Urinary bladder (tissue), 4 donors: ENCODE data around the gene BEND7. TPM values are rescaled to one million over a fixed set of nuclear protein-coding genes. Genes with fewer than 3 reads are reported as not detected.
A peak's percentile ranks its signal among the peaks of the same experiment; 100 is the strongest.

Source experiments
- DNase-seq: peaks from one replicate; pipeline ENCODE4 v3.0.0-alpha.2; 2015; ENCODE audit errors: extremely low spot score
- H3K27ac ChIP-seq: one replicate; pipeline ENCODE4 v1.5.1; 2013; ENCODE audit warnings: low read depth, mild to moderate bottlenecking, moderate library complexity
- H3K36me3 ChIP-seq: one replicate; pipeline ENCODE4 v1.6.1; 2013; ENCODE audit warnings: mild to moderate bottlenecking, moderate library complexity; ENCODE audit not compliant: insufficient read depth
- H3K4me1 ChIP-seq: one replicate; pipeline ENCODE4 v1.6.1; 2013; ENCODE audit warnings: mild to moderate bottlenecking, moderate library complexity; ENCODE audit not compliant: insufficient read depth
- H3K4me3 ChIP-seq: one replicate; pipeline ENCODE4 v1.5.1; 2013; ENCODE audit warnings: low read depth, low read length
- WGBS: extraction: QIAGEN DNeasy Blood & Tissue Kit; methylation state at CpG from one replicate; pipeline ENCODE4 v1.1.7; 2013; 5-methylcytosine and 5-hydroxymethylcytosine counted together
- polyA plus RNA-seq: library from polyadenylated mRNA; stranded (reverse); fragments of 200-250 nt; gene quantifications from one replicate; pipeline ENCODE4 v1.2.3, GENCODE V29; 2013
- total RNA-seq: library from RNA; depleted of rRNA; stranded (reverse); fragments of >200 nt; gene quantifications from one replicate; pipeline ENCODE4 v1.2.3, GENCODE V29; 2014
- donor health status: healthy with polysubstance abuse.
- donor health status: healthy.

The BEND7 gene
- total and polyA plus RNA-seq, 2 donors = 8.0 to 8.8 TPM

GRCh38 chr10:13514296-13514695 is 14.5 kb downstream of the BEND7 start:
- no peaks in the 10 kb centered on the region for H3K36me3 ChIP-seq
- H3K4me1 ChIP-seq = no peaks in the 10 kb centered on the region
- no peak for DNase-seq
- H3K4me3 ChIP-seq = no peak overlapping the region
- H3K27ac ChIP-seq = no peak overlapping the region
- 94% methylated on average over 14 of the region's 14 CpGs for WGBS

- Histone ChIP-seq H3K4me1 (no peaks in the 10 kb centered on the region), H3K36me3 (no peaks in the 10 kb centered on the region), H3K4me3 (no peak overlapping the region), H3K27ac (no peak overlapping the region)
- no peak for DNase-seq
- 40% methylated on average over 2 of the region's 2 CpGs for WGBS
These were observed 16.2 kb downstream of the BEND7 start for GRCh38 chr10:13512564-13512963.

- Histone ChIP-seq H3K36me3 (no peaks in the 10 kb centered on the region), H3K27ac (no peak overlapping the region), H3K4me3 (no peak overlapping the region), H3K4me1 (no peaks in the 10 kb centered on the region)
- no peak for DNase-seq
- WGBS = 83% methylated on average over 5 of the region's 5 CpGs
These were observed 17.4 kb downstream of the BEND7 start for GRCh38 chr10:13511409-13511808.

GRCh38 chr10:13505052-13505680 is 23.6 kb downstream of the BEND7 start:
- no peak for DNase-seq
- 67% methylated on average over 12 of the region's 12 CpGs for WGBS
- Histone ChIP-seq H3K4me1 (no peaks in the 10 kb centered on the region), H3K27ac (no peak overlapping the region), H3K4me3 (no peak overlapping the region), H3K36me3 (peaks cover 3% of the 10 kb centered on the region)

DNA sequence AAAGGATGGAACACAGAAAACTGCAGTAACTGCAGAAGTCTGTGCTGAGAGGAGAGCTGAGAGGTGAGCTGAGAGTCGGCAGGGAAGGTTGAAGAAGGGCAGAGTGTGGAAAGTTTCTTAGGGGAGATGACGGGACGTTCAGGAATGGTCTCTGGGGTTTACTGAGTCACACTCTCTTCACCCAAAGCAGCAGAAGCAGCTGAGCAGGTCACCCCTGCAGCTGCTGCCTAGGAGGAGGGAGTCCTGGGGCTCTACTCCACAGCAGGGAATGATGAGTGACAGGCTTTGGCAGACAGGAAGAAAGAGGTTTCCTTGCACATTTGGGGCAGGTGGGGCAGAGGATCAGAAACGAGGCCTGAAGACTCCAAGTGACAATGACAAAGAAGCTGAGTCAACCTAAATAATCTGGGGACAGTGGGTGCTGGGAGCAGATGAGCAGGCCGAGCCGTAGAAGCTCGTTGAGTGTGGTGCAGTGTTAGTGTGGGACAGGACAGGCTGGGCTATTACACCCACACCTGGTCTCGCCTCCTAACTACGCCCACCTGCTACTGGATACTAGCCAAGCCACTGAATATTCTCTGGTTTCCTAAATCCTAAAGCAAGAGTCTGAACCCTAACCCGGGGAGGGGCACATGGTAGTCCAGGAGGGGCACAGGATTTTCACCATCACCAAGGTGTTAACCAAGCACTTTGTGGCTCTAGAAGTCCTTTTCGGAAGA is 24.9 kb downstream of the BEND7 start:
- no peak overlapping the region for H3K27ac ChIP-seq
- DNase-seq = no peak
- H3K36me3 ChIP-seq = peaks cover 3% of the 10 kb centered on the region
- H3K4me3 ChIP-seq = no peak overlapping the region
- WGBS = 91% methylated on average over 11 of the region's 11 CpGs
- H3K4me1 ChIP-seq = no peaks in the 10 kb centered on the region

- no peak for DNase-seq
- Histone ChIP-seq H3K4me3 (no peak overlapping the region), H3K4me1 (no peaks in the 10 kb centered on the region), H3K36me3 (peaks cover 3% of the 10 kb centered on the region), H3K27ac (no peak overlapping the region)
- WGBS = 61% methylated on average over 9 of the region's 9 CpGs
These were observed 26.4 kb downstream of the BEND7 start for GRCh38 chr10:13502380-13502779.

- WGBS = 95% methylated on average over 9 of the region's 9 CpGs
These were observed 28.6 kb downstream of the BEND7 start for GRCh38 chr10:13500201-13500600.

GRCh38 chr10:13499150-13499549 is 29.7 kb downstream of the BEND7 start:
- H3K27ac ChIP-seq = no peak overlapping the region
- no peak for DNase-seq
- no peaks in the 10 kb centered on the region for H3K4me1 ChIP-seq
- over 99% methylated on average over 5 of the region's 5 CpGs for WGBS
- no peak overlapping the region for H3K4me3 ChIP-seq
- no peaks in the 10 kb centered on the region for H3K36me3 ChIP-seq

More at GRCh38 chr10:13500201-13500600, 28.6 kb downstream of the BEND7 start:
- Histone ChIP-seq H3K4me3 (no peak overlapping the region), H3K4me1 (no peaks in the 10 kb centered on the region), H3K27ac (no peak overlapping the region), H3K36me3 (no peaks in the 10 kb centered on the region)
- DNase-seq = no peak

GRCh38 chr10:13496931-13497330 is 31.9 kb downstream of the BEND7 start:
- H3K4me1 ChIP-seq = no peaks in the 10 kb centered on the region
- H3K36me3 ChIP-seq = peaks cover 1% of the 10 kb centered on the region
- DNase-seq = no peak
- H3K27ac ChIP-seq = no peak overlapping the region
- 94% methylated on average over 8 of the region's 8 CpGs for WGBS
- H3K4me3 ChIP-seq = no peak overlapping the region

GRCh38 chr10:13496164-13496563 is 32.6 kb downstream of the BEND7 start:
- Histone ChIP-seq H3K4me3 (no peak overlapping the region), H3K27ac (no peak overlapping the region), H3K4me1 (no peaks in the 10 kb centered on the region), H3K36me3 (peaks cover 1% of the 10 kb centered on the region)
- 78% methylated on average over 8 of the region's 8 CpGs for WGBS
- no peak for DNase-seq

DNA sequence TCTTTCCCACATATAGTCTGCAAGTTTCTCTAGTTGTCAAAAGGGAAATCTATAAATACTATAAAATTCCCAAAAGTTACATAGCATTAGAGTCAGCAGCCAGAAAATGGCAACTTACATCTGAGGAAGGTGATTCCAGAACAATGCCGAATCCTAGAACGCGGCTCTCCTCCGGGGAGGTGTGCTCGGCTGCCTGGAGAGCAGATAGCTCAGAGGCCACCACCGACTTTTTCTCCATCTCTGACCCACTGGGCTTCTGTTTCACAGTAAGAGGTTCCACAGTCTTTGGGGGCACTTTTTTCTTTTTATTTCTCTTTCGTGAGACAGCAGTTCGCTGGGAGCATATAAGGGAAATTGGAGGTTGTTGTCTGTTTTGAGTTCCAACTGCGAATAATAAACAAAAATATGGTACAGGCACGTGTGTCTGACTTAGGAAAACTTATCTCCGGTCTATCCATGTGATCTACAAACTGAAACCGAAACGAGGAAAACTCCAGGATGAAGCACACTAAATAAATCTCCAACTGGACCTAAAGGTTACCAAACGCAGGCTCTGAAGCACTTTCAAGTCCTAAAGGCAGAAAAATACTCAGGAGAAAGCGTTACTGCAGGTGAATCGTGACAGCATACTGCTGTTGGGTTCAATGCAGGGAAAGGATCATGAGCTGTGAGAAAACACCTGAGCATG is 36.2 kb downstream of the BEND7 start:
- Histone ChIP-seq H3K36me3 (peaks cover 1% of the 10 kb centered on the region), H3K4me1 (no peaks in the 10 kb centered on the region), H3K4me3 (peak overlapping the region; percentile 12), H3K27ac (no peak overlapping the region)
- 75% methylated on average over 16 of the region's 16 CpGs for WGBS
- no peak for DNase-seq

- no peak overlapping the region for H3K4me3 ChIP-seq
- DNase-seq = no peak
- H3K4me1 ChIP-seq = no peaks in the 10 kb centered on the region
- H3K27ac ChIP-seq = no peak overlapping the region
- WGBS = 78% methylated on average over 9 of the region's 9 CpGs
- peaks cover 1% of the 10 kb centered on the region for H3K36me3 ChIP-seq
These were observed 37.0 kb downstream of the BEND7 start for GRCh38 chr10:13491747-13492360.

- peaks cover 1% of the 10 kb centered on the region for H3K36me3 ChIP-seq
- DNase-seq = no peak
These were observed 38.3 kb downstream of the BEND7 start for GRCh38 chr10:13490503-13490902.

More at GRCh38 chr10:13490503-13490902, 38.3 kb downstream of the BEND7 start:
- H3K4me3 ChIP-seq = no peak overlapping the region
- no peak overlapping the region for H3K27ac ChIP-seq
- WGBS = 94% methylated on average over 5 of the region's 5 CpGs
- no peaks in the 10 kb centered on the region for H3K4me1 ChIP-seq
